Nephron (organoid): ENCODE data around the gene CYP17A1.

Experiments used
- H3K27ac Mint-ChIP-seq, 3 experiments: 2 replicates each; pipeline ENCODE4 v1.8.0; 2020; ENCODE audit warnings: mixed read lengths in 3 of 3, mild to moderate bottlenecking in 2 of 3, moderate library complexity in 1 of 3
- H3K27me3 Mint-ChIP-seq: 2 replicates; pipeline ENCODE4 v1.8.0; 2021; ENCODE audit warnings: low read depth, mild to moderate bottlenecking, moderate library complexity, mixed read lengths
- H3K36me3 Mint-ChIP-seq: 2 replicates; pipeline ENCODE4 v1.8.0; 2020; ENCODE audit warnings: low read depth, mixed read lengths
- H3K4me1 Mint-ChIP-seq: 2 replicates; pipeline ENCODE4 v1.8.0; 2020; ENCODE audit warnings: mixed read lengths
- H3K4me3 Mint-ChIP-seq, 3 experiments: 2 replicates each; pipeline ENCODE4 v1.8.0; 2020; ENCODE audit warnings: mild to moderate bottlenecking in 3 of 3, mixed read lengths in 3 of 3, moderate library complexity in 2 of 3
- H3K9me3 Mint-ChIP-seq: 2 replicates; pipeline ENCODE4 v1.8.0; 2020; ENCODE audit warnings: mixed read lengths
- CTCF ChIP-seq, 3 experiments: fragments of 200-600 bp; sonication (generic); IDR thresholded peaks; one replicate each; pipeline ENCODE4 v1.5.0; 2021; ENCODE audit warnings: antibody characterized with exemption in 3 of 3; ENCODE audit not compliant: unreplicated experiment in 3 of 3

The CYP17A1 gene

DNA sequence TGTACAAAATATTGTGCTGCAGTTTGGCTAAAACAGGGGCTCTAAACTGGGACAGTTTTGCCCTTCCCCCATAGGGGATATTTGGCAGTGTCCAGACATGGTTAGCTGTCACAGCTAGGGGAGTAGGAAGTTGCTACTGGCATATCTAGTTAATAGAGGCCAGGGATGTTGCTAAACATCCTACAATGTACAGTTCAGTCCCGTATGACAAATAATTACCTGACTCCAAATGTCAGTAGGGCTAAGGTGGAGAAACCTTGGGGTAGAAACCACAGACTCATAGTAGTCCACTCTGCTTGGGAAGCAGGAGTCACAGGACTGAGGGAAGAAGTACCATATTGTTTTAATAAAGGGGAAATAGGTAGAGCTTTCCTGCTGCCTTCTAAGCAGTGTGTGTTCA is 53.6 kb downstream of the CYP17A1 start:
- H3K36me3 Mint-ChIP-seq = peaks cover 14% of the 10 kb centered on the region
- no peak for TF ChIP-seq CTCF (IDR thresholded peaks at IDR 0.05; ENCODE audit: unreplicated experiment in 3 of 3)
- H3K9me3 Mint-ChIP-seq = no peaks in the 10 kb centered on the region
- peaks cover 70% of the 10 kb centered on the region for H3K4me1 Mint-ChIP-seq
- no peaks in the 10 kb centered on the region for H3K27me3 Mint-ChIP-seq
- peak overlapping the region; percentile 93 to 100 (median 97) for H3K27ac Mint-ChIP-seq
- H3K4me3 Mint-ChIP-seq = peak overlapping the region in 1 of 3 experiments; percentile 6

DNA sequence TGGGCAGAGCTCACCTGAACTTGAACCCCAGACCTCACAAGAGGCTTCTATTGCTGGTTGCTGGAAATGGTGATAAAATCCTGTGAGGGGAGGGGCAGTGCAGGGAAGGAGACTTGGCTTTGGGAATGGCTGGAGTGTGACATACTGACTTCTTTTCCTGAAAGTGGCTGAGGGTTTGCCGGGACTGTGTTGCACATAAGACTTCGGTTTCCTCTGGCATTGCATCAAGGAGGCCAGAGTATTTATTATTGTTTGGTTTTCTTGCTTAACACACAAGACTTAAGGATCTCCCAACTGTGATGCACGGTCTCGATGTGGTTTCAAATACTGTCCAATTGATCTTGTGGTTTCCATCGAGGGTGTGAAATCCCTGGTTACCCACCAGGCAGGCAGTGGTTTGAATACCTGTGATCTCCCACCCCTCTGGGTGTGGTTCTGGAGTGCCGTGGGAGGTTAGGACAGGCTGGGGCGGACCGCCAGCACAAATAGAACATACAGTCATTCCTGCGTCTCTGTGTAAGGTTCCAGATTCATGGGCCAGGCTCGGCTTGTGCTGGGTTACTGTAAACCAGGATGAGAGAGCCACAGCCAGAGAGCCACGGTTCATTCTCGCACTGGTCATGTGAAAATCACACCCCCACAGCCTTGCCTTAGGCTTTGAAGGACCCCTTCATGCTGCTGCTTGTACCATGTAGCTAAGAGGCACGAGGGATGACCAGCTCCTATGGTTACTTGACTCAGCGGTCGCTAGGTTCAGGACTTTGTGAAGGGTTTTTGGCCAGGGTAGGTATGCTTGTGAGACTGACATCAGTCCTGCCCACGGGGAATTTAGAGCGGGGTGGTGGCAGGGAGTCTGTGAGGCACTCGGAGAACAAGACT is 54.3 kb downstream of the CYP17A1 start:
- Mint-ChIP-seq H3K27me3 (no peaks in the 10 kb centered on the region), H3K4me1 (peaks cover 76% of the 10 kb centered on the region), H3K4me3 (peak overlapping the region; percentile 41 to 73 (median 55)), H3K27ac (peak overlapping the region; percentile 93 to 100 (median 97)), H3K36me3 (peaks cover 12% of the 10 kb centered on the region), H3K9me3 (no peaks in the 10 kb centered on the region)
- no peak for TF ChIP-seq CTCF (IDR thresholded peaks at IDR 0.05; ENCODE audit: unreplicated experiment in 3 of 3)

DNA sequence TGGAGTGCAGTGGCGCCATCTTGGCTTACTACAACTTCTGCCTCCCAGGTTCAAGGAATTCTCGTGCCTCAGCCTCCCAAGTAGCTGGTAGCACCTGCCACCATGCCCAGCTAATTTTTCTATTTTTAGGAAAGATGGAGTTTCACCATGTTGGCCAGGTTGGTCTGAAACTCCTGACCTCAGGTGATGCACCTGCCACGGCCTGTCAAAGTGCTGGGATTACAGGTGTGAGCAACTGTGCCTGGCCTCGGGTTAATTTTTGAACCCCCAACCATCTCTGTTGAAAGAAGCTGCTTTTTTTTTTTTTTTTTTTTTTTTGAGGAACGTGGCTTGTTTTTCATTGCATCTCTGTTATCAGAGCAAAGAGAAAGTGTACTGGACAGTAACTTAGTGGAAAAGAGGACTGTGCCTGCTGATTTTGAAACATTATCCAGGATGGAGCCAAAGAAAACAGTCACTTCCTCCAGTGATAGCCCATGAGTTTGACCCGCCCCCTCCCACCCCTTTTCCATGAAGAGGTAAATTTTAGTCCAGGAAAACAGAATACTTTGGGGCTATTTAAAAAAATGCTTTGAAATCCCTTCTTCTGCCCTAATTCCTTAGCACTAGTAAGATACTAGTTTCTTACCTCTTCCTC is 55.2 kb downstream of the CYP17A1 start:
- H3K4me1 Mint-ChIP-seq = peaks cover 78% of the 10 kb centered on the region
- H3K4me3 Mint-ChIP-seq = peak overlapping the region in 2 of 3 experiments; percentile 55 to 73
- TF ChIP-seq CTCF (IDR thresholded peaks at IDR 0.05; ENCODE audit: unreplicated experiment in 3 of 3) = no peak
- H3K36me3 Mint-ChIP-seq = peaks cover 12% of the 10 kb centered on the region
- H3K27me3 Mint-ChIP-seq = no peaks in the 10 kb centered on the region
- H3K9me3 Mint-ChIP-seq = no peaks in the 10 kb centered on the region
- H3K27ac Mint-ChIP-seq = peak overlapping the region; percentile 93 to 100 (median 97)

GRCh38 chr10:102781090-102781920 is 55.9 kb downstream of the CYP17A1 start:
- H3K27me3 Mint-ChIP-seq = no peaks in the 10 kb centered on the region
- H3K27ac Mint-ChIP-seq = peak overlapping the region; percentile 85 to 100 (median 97)
- no peaks in the 10 kb centered on the region for H3K9me3 Mint-ChIP-seq
- peaks cover 12% of the 10 kb centered on the region for H3K36me3 Mint-ChIP-seq
- TF ChIP-seq CTCF (IDR thresholded peaks at IDR 0.05; ENCODE audit: unreplicated experiment in 3 of 3) = no peak
- peaks cover 81% of the 10 kb centered on the region for H3K4me1 Mint-ChIP-seq
- peak overlapping the region; percentile 36 to 67 (median 43) for H3K4me3 Mint-ChIP-seq
